Activated CD4-positive, alpha-beta memory T cell treated with anti-CD3 and anti-CD28 coated beads for 36 hours (primary cell): ENCODE measurements around the gene PCSK5. TPM values are rescaled to one million over a fixed set of nuclear protein-coding genes. Genes with fewer than 3 reads are reported as not detected.
"Not testable (repeated sequence)": the region's sequence is repeated elsewhere in the genome, so short reads cannot be mapped to it uniquely, and the experiment has no call there.

Experiments
- CTCF ChIA-PET: fragments of 350-600 bp; sonication (Branson Sonifier 250); formaldehyde crosslinking; loops from one replicate; lab custom pipeline; 2021; ENCODE audit warnings: antibody characterized with exemption, inconsistent platforms; lab: Charles Lee
- POLR2A ChIA-PET: fragments of 350-600 bp; sonication (Branson Sonifier 250); formaldehyde crosslinking; loops from one replicate; lab custom pipeline; 2021; ENCODE audit warnings: antibody characterized with exemption; lab: Charles Lee
- DNase-seq: peaks from one replicate; pipeline ENCODE4 v3.0.0-alpha.2; 2020
- H3K27ac Mint-ChIP-seq: one replicate; pipeline ENCODE4 v1.8.0; 2021; ENCODE audit warnings: mixed read lengths
- H3K27me3 Mint-ChIP-seq: one replicate; pipeline ENCODE4 v1.8.0; 2021; ENCODE audit warnings: mixed read lengths
- H3K36me3 Mint-ChIP-seq: one replicate; pipeline ENCODE4 v1.8.0; 2021; ENCODE audit warnings: mixed read lengths
- H3K4me1 Mint-ChIP-seq: one replicate; pipeline ENCODE4 v1.8.0; 2021; ENCODE audit warnings: low read depth, mixed read lengths
- H3K4me3 Mint-ChIP-seq: one replicate; pipeline ENCODE4 v1.8.0; 2021; ENCODE audit warnings: mild to moderate bottlenecking, mixed read lengths
- H3K9me3 Mint-ChIP-seq: one replicate; pipeline ENCODE4 v1.8.0; 2021; ENCODE audit warnings: mixed read lengths
- intact Hi-C: fragments of 100-400 bp; cut with micrococcal nuclease; formaldehyde crosslinking; loops from one replicate; pipeline ENCODE4 v1.15.1; 2023
- total RNA-seq, 2 experiments: library from RNA; stranded (reverse); gene quantifications; one replicate each; pipeline ENCODE4 v1.2.3, GENCODE V29; 2021

PCSK5 gene
- total RNA-seq, 2 experiments from 2014 or later = 2.0 to 2.1 TPM

- intact Hi-C loops = no loop called here
- H3K27me3 Mint-ChIP-seq = no peaks in the 10 kb centered on the region
- H3K4me1 Mint-ChIP-seq = peaks cover 4% of the 10 kb centered on the region
- H3K36me3 Mint-ChIP-seq = peaks cover 8% of the 10 kb centered on the region
- ChIA-PET POLR2A (no interaction called here), CTCF (no interaction called here)
- H3K4me3 Mint-ChIP-seq = no peak overlapping the region
- DNase-seq = no peak
- no peak overlapping the region for H3K27ac Mint-ChIP-seq
- H3K9me3 Mint-ChIP-seq = peaks cover 5% of the 10 kb centered on the region
Observed at GRCh38 chr9:75953218-75953617, 62.7 kb downstream of the PCSK5 start.

DNA sequence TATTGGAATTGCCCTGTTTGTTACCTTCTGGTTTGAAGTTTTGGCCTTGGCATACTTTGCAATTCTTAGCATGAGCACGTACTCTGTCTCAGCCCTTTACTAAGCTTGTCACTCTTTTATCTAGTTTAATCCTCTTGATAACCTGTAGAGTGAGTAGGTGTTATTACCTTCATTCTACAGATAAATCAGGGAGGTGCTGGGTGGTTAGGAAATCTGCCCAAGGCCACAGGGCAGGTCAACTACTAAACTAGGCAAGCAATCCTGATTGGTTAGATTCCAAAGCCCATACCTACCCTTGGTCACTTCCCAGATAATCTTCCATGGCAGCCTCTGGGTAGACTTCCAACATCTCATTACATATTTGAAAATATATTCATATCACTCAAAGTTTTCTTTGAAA lies 65.7 kb downstream of the PCSK5 start:
- intact Hi-C loops = no loop called here
- H3K27me3 Mint-ChIP-seq = no peaks in the 10 kb centered on the region
- no peak overlapping the region for H3K4me3 Mint-ChIP-seq
- H3K27ac Mint-ChIP-seq = no peak overlapping the region
- ChIA-PET CTCF (no interaction called here), POLR2A (no interaction called here)
- no peak for DNase-seq
- H3K36me3 Mint-ChIP-seq = no peaks in the 10 kb centered on the region
- no peaks in the 10 kb centered on the region for H3K9me3 Mint-ChIP-seq
- H3K4me1 Mint-ChIP-seq = peaks cover 4% of the 10 kb centered on the region

GRCh38 chr9:75957116-75957515 lies 66.6 kb downstream of the PCSK5 start:
- H3K9me3 Mint-ChIP-seq = no peaks in the 10 kb centered on the region
- peaks cover 10% of the 10 kb centered on the region for H3K4me1 Mint-ChIP-seq
- ChIA-PET POLR2A (no interaction called here), CTCF (no interaction called here)
- intact Hi-C loops = no loop called here
- no peak overlapping the region for H3K4me3 Mint-ChIP-seq
- no peak for DNase-seq
- H3K27me3 Mint-ChIP-seq = no peaks in the 10 kb centered on the region
- no peaks in the 10 kb centered on the region for H3K36me3 Mint-ChIP-seq
- H3K27ac Mint-ChIP-seq = no peak overlapping the region

- ChIA-PET POLR2A (no interaction called here), CTCF (interaction anchor here (0.5 kb wide), 1 partner anchor 344 kb away, joined by 3 read pairs; no protein-coding TSS in a partner anchor)
- no peak overlapping the region for H3K4me3 Mint-ChIP-seq
- H3K9me3 Mint-ChIP-seq = no peaks in the 10 kb centered on the region
- H3K36me3 Mint-ChIP-seq = no peaks in the 10 kb centered on the region
- H3K27ac Mint-ChIP-seq = no peak overlapping the region
- H3K27me3 Mint-ChIP-seq = no peaks in the 10 kb centered on the region
- no peak for DNase-seq
- intact Hi-C loops = no loop called here
- H3K4me1 Mint-ChIP-seq = peaks cover 13% of the 10 kb centered on the region
Observed at GRCh38 chr9:75958226-75958625, 67.8 kb downstream of the PCSK5 start.

- intact Hi-C loops = no loop called here
- POLR2A ChIA-PET = no interaction called here
- Mint-ChIP-seq H3K4me3 (no peak overlapping the region), H3K27me3 (no peaks in the 10 kb centered on the region), H3K4me1 (peaks cover 11% of the 10 kb centered on the region), H3K27ac (no peak overlapping the region), H3K36me3 (no peaks in the 10 kb centered on the region), H3K9me3 (no peaks in the 10 kb centered on the region)
- CTCF ChIA-PET = interaction anchor here (1.5 kb wide), 1 partner anchor 19 kb away, joined by 3 read pairs; no protein-coding TSS in a partner anchor
- no peak for DNase-seq
Observed at GRCh38 chr9:75960551-75960950, 70.1 kb downstream of the PCSK5 start.

DNA sequence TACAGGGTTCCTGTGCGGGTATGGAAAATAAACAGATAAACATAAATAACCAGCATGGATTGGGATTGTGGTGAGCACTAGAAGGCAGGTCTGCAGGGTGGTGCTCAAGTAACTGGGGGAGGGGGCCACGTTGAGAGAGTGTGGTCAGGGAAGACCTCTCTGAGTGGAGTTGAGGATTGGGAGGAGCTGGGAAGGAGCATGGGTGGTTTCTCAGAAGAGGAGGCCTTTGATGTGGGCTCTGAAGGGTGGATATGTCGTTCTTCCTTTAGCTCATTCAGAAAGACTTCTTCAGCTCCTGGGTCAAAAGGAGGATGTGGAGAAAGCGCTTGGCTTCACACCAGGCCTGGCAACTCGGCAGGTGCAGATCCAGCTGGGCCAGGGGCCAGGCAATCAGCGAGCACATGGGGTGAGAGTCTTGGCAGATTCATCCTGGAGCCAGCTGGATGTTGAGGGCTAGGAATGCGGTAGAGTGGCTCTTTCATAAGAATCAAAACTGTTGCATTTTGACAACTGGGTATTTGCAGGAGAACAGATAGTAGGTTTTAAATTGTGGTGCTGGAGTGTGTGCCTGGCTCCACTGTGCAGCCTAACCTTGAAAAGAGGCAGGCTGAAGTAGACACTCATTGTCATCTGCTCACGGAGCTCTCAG lies 71.7 kb downstream of the PCSK5 start:
- no peak for DNase-seq
- Mint-ChIP-seq H3K36me3 (no peaks in the 10 kb centered on the region), H3K4me1 (peaks cover 11% of the 10 kb centered on the region), H3K27me3 (no peaks in the 10 kb centered on the region), H3K9me3 (no peaks in the 10 kb centered on the region), H3K4me3 (no peak overlapping the region), H3K27ac (no peak overlapping the region)
- CTCF ChIA-PET = interaction anchor here (0.6 kb wide), 1 partner anchor 14 kb away, joined by 3 read pairs; no protein-coding TSS in a partner anchor
- intact Hi-C loops = no loop called here
- POLR2A ChIA-PET = no interaction called here

DNA sequence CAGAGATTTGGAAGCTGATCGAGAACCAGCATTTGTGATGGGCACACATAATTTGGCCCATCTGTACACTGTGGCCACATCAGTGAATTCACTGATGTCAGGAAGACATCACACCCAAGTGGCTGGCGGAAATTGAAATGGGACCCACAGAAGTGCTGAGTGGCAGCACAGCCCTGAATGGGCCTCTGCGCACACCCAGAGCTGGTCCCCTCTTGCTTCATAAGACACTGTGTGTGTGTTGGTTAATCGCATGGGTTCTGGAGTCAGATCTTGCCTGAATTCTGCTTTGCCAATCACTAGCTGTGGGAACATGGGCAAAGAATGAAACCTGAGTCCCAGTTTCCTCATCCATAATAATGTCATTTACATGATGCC lies 72.2 kb downstream of the PCSK5 start:
- ChIA-PET CTCF (no interaction called here), POLR2A (no interaction called here)
- no peak overlapping the region for H3K27ac Mint-ChIP-seq
- H3K36me3 Mint-ChIP-seq = no peaks in the 10 kb centered on the region
- H3K4me3 Mint-ChIP-seq = no peak overlapping the region
- intact Hi-C loops = no loop called here
- H3K27me3 Mint-ChIP-seq = no peaks in the 10 kb centered on the region
- DNase-seq = no peak
- no peaks in the 10 kb centered on the region for H3K9me3 Mint-ChIP-seq
- H3K4me1 Mint-ChIP-seq = peaks cover 11% of the 10 kb centered on the region

DNA sequence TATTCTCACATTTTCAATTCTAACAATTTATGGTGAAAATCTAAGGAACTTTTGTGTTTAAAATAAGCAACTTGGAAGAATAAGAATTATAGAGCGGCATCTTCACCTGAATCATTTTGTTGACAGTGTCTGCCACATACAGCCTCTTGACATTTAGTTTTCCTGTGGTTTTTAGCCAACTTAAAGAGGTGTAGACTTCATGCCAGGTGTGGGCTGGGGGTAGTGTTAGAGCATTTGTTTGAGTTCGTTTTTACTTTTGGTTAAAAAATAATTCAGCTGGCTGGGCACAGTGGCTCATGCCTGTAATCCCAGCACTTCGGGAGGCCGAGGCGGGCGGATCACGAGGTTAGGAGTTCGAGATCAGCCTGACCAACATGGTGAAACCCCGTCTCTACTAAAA lies 72.8 kb downstream of the PCSK5 start:
- H3K27ac Mint-ChIP-seq, intact Hi-C loops, H3K36me3 Mint-ChIP-seq, H3K4me3 Mint-ChIP-seq, DNase-seq, H3K9me3 Mint-ChIP-seq, H3K27me3 Mint-ChIP-seq, POLR2A ChIA-PET: not testable (repeated sequence)
- CTCF ChIA-PET = interaction anchor here (0.7 kb wide), 1 partner anchor 911 kb away, joined by 3 read pairs; no protein-coding TSS in a partner anchor
- peaks cover 11% of the 10 kb centered on the region for H3K4me1 Mint-ChIP-seq

DNA sequence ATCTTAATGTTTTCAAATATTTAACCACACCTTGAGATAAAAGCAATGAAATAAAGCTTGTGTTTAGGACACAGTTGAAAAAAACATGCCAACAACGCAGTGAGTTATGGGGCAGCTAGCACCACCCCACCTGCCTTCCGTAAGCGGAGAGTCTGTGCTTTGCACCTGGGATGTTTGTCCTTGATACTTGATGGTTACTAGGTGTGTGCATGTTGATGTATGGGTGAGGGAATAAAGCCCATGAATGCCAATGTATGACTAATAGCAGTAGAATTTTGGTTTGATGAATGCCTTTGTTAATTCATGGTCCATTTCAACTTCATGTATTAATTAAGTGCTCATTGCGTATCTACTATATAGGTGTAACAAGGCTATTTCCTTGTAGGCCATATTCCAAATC lies 74.0 kb downstream of the PCSK5 start:
- ChIA-PET CTCF (no interaction called here), POLR2A (no interaction called here)
- intact Hi-C loops = no loop called here
- H3K9me3 Mint-ChIP-seq = no peaks in the 10 kb centered on the region
- peaks cover 11% of the 10 kb centered on the region for H3K4me1 Mint-ChIP-seq
- no peak overlapping the region for H3K27ac Mint-ChIP-seq
- H3K27me3 Mint-ChIP-seq = no peaks in the 10 kb centered on the region
- no peak for DNase-seq
- no peaks in the 10 kb centered on the region for H3K36me3 Mint-ChIP-seq
- H3K4me3 Mint-ChIP-seq = no peak overlapping the region

DNA sequence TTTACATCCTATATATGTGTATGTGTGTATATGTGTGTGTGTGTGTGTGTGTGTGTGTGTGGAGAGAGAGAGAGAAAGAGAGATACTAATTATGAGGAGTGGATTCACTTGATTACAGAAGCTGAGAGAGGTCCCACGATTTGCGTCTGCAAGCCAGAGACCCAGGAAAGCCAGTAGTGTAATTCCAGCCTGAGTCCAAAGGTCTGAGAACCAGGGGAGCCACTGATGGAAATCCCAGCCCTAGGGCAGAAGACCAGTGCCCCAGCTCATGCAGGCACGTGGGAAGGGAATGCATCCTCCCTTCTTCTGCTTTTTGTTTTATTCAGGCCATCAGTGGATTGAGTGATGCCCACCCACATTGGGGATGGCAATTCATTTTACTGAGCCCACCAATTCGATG lies 74.8 kb downstream of the PCSK5 start:
- H3K9me3 Mint-ChIP-seq = no peaks in the 10 kb centered on the region
- POLR2A ChIA-PET = no interaction called here
- intact Hi-C loops = no loop called here

GRCh38 chr9:75967556-75967955 lies 77.1 kb downstream of the PCSK5 start:
- peaks cover 18% of the 10 kb centered on the region for H3K9me3 Mint-ChIP-seq
- ChIA-PET POLR2A (no interaction called here), CTCF (interaction anchor here (0.9 kb wide), 1 partner anchor 13 kb away, joined by 4 read pairs; no protein-coding TSS in a partner anchor)
- H3K4me1 Mint-ChIP-seq = no peaks in the 10 kb centered on the region
- intact Hi-C loops = no loop called here
- H3K36me3 Mint-ChIP-seq = peaks cover 6% of the 10 kb centered on the region
- no peak for DNase-seq
- no peaks in the 10 kb centered on the region for H3K27me3 Mint-ChIP-seq
- H3K27ac Mint-ChIP-seq = no peak overlapping the region
- H3K4me3 Mint-ChIP-seq = no peak overlapping the region

More for the DNA sequence above, 74.8 kb downstream of the PCSK5 start:
- no peaks in the 10 kb centered on the region for H3K27me3 Mint-ChIP-seq
- no peaks in the 10 kb centered on the region for H3K36me3 Mint-ChIP-seq
- no peak for DNase-seq
- CTCF ChIA-PET = no interaction called here
- H3K4me1 Mint-ChIP-seq = peaks cover 11% of the 10 kb centered on the region
- no peak overlapping the region for H3K27ac Mint-ChIP-seq
- no peak overlapping the region for H3K4me3 Mint-ChIP-seq

GRCh38 chr9:75974016-75974766 lies 83.7 kb downstream of the PCSK5 start:
- Mint-ChIP-seq H3K27me3 (no peaks in the 10 kb centered on the region), H3K4me1 (peaks cover 6% of the 10 kb centered on the region), H3K4me3 (no peak overlapping the region), H3K36me3 (peaks cover 6% of the 10 kb centered on the region), H3K27ac (no peak overlapping the region), H3K9me3 (peaks cover 18% of the 10 kb centered on the region)
- intact Hi-C loops = no loop called here
- CTCF ChIA-PET = no interaction called here
- DNase-seq = no peak
- POLR2A ChIA-PET = no interaction called here
